ENCODE measurements around the gene TMEM273. TPM values are rescaled to one million over a fixed set of nuclear protein-coding genes. Genes with fewer than 3 reads are reported as not detected.

TMEM273 gene
- total RNA-seq, 2 donors from 2014 or later = 14.3 to 14.8 TPM

- no peak for DNase-seq (ENCODE audit: low spot score)
- H3K9me3 ChIP-seq = no peaks in the 10 kb centered on the region
- H3K36me3 ChIP-seq = no peaks in the 10 kb centered on the region
- TF ChIP-seq, protein P1, sequence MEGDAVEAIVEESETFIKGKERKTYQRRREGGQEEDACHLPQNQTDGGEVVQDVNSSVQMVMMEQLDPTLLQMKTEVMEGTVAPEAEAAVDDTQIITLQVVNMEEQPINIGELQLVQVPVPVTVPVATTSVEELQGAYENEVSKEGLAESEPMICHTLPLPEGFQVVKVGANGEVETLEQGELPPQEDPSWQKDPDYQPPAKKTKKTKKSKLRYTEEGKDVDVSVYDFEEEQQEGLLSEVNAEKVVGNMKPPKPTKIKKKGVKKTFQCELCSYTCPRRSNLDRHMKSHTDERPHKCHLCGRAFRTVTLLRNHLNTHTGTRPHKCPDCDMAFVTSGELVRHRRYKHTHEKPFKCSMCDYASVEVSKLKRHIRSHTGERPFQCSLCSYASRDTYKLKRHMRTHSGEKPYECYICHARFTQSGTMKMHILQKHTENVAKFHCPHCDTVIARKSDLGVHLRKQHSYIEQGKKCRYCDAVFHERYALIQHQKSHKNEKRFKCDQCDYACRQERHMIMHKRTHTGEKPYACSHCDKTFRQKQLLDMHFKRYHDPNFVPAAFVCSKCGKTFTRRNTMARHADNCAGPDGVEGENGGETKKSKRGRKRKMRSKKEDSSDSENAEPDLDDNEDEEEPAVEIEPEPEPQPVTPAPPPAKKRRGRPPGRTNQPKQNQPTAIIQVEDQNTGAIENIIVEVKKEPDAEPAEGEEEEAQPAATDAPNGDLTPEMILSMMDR (IDR thresholded peaks at IDR 0.05) = no peak
- no peaks in the 10 kb centered on the region for H3K27me3 ChIP-seq
- no peak overlapping the region for H3K4me3 ChIP-seq
- H3K27ac ChIP-seq = no peak overlapping the region
- no peaks in the 10 kb centered on the region for H3K4me1 ChIP-seq
Observed at GRCh38 chr10:49212783-49213182, 24.6 kb upstream of the TMEM273 start.

- Histone ChIP-seq H3K27ac (no peak overlapping the region), H3K4me3 (no peak overlapping the region), H3K27me3 (no peaks in the 10 kb centered on the region), H3K9me3 (no peaks in the 10 kb centered on the region), H3K36me3 (no peaks in the 10 kb centered on the region), H3K4me1 (no peaks in the 10 kb centered on the region)
- TF ChIP-seq, protein P1 (IDR thresholded peaks at IDR 0.05) = no peak
- peak; percentile 48 for DNase-seq (ENCODE audit: low spot score)
Observed at GRCh38 chr10:49212076-49212475, 23.9 kb upstream of the TMEM273 start.

GRCh38 chr10:49208996-49209395, 20.8 kb upstream of the TMEM273 start:
- no peaks in the 10 kb centered on the region for H3K36me3 ChIP-seq
- no peak overlapping the region for H3K4me3 ChIP-seq
- no peaks in the 10 kb centered on the region for H3K9me3 ChIP-seq
- TF ChIP-seq, protein P1 (IDR thresholded peaks at IDR 0.05) = no peak
- no peak overlapping the region for H3K27ac ChIP-seq
- DNase-seq (ENCODE audit: low spot score) = no peak
- no peaks in the 10 kb centered on the region for H3K4me1 ChIP-seq
- H3K27me3 ChIP-seq = no peaks in the 10 kb centered on the region

DNA sequence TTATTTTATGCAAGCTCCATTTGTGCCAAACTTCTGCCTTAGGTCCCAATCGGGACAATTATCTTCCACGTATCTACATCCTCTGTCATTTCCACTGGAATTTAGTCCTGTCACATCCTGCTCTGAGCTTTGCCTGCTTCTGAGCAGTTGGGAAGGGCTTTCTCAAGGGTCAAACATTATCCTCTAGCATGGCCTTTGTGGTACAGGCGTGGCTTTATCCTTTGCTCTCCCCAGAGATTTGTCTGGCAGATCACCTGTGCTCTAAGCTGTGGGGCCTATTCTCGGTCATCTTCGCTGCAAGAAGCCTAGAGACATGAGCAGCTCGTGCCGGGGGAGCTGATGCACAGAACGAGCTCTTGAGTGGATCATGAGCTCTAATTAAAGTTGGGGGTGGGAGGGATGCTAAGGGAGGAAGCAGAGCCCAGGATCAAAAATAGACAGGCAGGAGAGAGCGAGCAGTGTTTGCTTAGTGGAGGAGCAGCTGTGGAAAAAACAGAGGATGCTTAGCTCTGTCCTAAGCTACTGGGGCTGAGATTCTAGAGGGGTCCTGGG, 19.8 kb upstream of the TMEM273 start:
- Histone ChIP-seq H3K27ac (no peak overlapping the region), H3K4me1 (no peaks in the 10 kb centered on the region), H3K4me3 (no peak overlapping the region), H3K36me3 (no peaks in the 10 kb centered on the region), H3K27me3 (no peaks in the 10 kb centered on the region), H3K9me3 (no peaks in the 10 kb centered on the region)
- no peak for DNase-seq (ENCODE audit: low spot score)
- TF ChIP-seq, protein P1 (IDR thresholded peaks at IDR 0.05) = no peak

DNA sequence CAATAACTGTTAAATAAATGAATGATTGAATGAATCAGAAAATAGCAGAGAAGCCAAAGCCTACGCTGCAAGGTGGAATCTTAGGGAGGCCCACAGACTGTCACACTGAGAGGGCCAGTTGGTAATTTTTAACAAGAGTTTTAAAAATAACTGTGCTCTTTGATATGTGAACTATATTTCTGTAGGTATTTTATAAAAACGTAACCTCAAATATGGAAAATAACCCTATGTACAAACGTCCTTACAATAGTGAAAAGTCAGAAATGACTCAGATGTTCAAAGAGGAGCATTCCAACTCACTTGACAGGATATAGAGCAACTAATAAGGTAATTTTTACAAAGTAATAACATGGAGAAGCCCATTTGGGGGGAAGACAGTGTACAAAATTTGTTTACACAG, 18.9 kb upstream of the TMEM273 start:
- Histone ChIP-seq H3K9me3 (no peaks in the 10 kb centered on the region), H3K27me3 (no peaks in the 10 kb centered on the region), H3K4me1 (no peaks in the 10 kb centered on the region), H3K4me3 (no peak overlapping the region), H3K27ac (no peak overlapping the region), H3K36me3 (no peaks in the 10 kb centered on the region)
- TF ChIP-seq, protein P1 (IDR thresholded peaks at IDR 0.05) = no peak
- DNase-seq (ENCODE audit: low spot score) = no peak

GRCh38 chr10:49205206-49205605, 17.0 kb upstream of the TMEM273 start:
- H3K27me3 ChIP-seq = no peaks in the 10 kb centered on the region
- TF ChIP-seq, protein P1 (IDR thresholded peaks at IDR 0.05) = no peak

More at GRCh38 chr10:49205206-49205605, 17.0 kb upstream of the TMEM273 start:
- Histone ChIP-seq H3K27ac (no peak overlapping the region), H3K4me1 (no peaks in the 10 kb centered on the region), H3K36me3 (no peaks in the 10 kb centered on the region), H3K4me3 (no peak overlapping the region), H3K9me3 (no peaks in the 10 kb centered on the region)
- DNase-seq (ENCODE audit: low spot score) = no peak
